Right renal cortex interstitium (tissue), 3 donors: ENCODE results near the gene TUBB3. TPM values are rescaled to one million over a fixed set of nuclear protein-coding genes. Genes with fewer than 3 reads are reported as not detected.
"Not testable (repeated sequence)": the region's sequence is repeated elsewhere in the genome, so short reads cannot be mapped to it uniquely, and the experiment has no call there.

Experiments used
- DNase-seq, 3 donors: peaks; one replicate each; pipeline ENCODE4 v3.0.0-alpha.2; 2013; ENCODE audit warnings: low read depth in 3 of 3, low spot score in 2 of 3
- polyA plus RNA-seq, 3 donors: library from polyadenylated mRNA; unstranded; fragments of 120-200 nt; gene quantifications; one replicate each; pipeline ENCODE4 v1.2.1, GENCODE V29; 2013; ENCODE audit not compliant: insufficient read length in 3 of 3

Gene TUBB3
- polyA plus RNA-seq, 3 donors: 6.4 to 10.3 (median 7.6) TPM

- DNase-seq: no peak
These were observed 5.2 kb upstream of the TUBB3 start for GRCh38 chr16:89917773-89918452.

- DNase-seq: no peak
These were observed 4.4 kb upstream of the TUBB3 start, which contains the start of gene MC1R for GRCh38 chr16:89918453-89919347. Gene MC1R (plus strand): TSS chr16:89918862. CDS start chr16:89919259, 397 bp downstream.

DNA sequence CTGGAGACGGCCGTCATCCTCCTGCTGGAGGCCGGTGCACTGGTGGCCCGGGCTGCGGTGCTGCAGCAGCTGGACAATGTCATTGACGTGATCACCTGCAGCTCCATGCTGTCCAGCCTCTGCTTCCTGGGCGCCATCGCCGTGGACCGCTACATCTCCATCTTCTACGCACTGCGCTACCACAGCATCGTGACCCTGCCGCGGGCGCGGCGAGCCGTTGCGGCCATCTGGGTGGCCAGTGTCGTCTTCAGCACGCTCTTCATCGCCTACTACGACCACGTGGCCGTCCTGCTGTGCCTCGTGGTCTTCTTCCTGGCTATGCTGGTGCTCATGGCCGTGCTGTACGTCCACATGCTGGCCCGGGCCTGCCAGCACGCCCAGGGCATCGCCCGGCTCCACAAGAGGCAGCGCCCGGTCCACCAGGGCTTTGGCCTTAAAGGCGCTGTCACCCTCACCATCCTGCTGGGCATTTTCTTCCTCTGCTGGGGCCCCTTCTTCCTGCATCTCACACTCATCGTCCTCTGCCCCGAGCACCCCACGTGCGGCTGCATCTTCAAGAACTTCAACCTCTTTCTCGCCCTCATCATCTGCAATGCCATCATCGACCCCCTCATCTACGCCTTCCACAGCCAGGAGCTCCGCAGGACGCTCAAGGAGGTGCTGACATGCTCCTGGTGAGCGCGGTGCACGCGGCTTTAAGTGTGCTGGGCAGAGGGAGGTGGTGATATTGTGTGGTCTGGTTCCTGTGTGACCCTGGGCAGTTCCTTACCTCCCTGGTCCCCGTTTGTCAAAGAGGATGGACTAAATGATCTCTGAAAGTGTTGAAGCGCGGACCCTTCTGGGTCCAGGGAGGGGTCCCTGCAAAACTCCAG, 3.4 kb upstream of the TUBB3 start:
- no peak for DNase-seq

- no peak for DNase-seq
These were observed 2.4 kb upstream of the TUBB3 start for GRCh38 chr16:89920723-89921122.

DNA sequence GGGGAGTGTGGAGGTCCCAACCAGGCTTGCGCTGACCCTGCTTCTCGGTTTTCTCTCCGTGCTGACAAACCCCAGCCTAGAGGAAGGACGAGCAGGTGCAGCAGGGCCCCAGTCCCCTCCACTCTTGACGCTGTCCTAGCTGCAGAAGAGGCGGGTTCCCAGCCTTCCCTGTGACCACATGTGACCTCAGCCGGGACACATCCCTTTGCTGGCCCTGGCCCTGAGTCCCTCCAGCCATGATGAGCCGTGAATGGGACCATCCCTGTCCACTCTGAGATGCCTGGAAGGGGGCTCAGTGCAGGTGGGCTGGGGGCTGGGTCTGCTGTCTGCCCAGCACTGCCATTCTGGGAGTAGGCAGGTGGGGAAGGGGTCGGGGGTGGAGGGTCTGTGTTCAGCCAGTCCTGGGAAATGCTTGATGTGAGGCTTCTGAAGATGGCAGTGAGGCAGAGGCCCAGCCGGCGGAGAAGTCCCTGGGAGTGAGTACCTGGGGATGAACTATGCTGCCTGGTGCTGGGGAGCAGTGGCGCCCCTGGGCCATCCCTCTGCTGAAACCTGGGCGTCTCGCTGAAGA, 1.9 kb upstream of the TUBB3 start:
- no peak for DNase-seq

GRCh38 chr16:89921702-89922476, 1.3 kb upstream of the TUBB3 start:
- DNase-seq: no peak

DNA sequence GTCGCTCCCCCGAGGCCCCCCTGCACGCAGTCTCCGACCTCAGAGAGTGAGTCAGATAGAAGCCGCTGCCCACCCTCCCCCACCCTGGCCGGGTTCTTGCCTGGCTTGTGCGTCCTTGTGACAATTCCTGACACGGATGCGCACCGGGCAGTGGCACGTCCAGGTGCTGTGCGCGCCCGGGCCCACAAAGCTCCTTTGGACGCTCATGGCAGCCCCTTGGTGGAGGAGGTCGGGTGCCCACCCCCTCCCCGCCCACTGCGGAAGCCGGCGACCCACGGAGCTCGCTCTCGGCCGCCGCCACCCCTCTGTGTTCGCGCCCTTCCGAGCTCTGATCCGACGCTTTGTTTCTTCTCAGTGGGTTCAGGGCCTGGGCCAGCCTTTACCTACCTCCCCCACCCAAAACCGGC, 662 bp upstream of the TUBB3 start:
- no peak for DNase-seq

- no peak for DNase-seq
These were observed 626 bp downstream of the TUBB3 start for GRCh38 chr16:89923640-89924296.

- DNase-seq: no peak
These were observed 1.3 kb downstream of the TUBB3 start for GRCh38 chr16:89924297-89924924.

GRCh38 chr16:89924925-89925307, 1.8 kb downstream of the TUBB3 start:
- no peak for DNase-seq

DNA sequence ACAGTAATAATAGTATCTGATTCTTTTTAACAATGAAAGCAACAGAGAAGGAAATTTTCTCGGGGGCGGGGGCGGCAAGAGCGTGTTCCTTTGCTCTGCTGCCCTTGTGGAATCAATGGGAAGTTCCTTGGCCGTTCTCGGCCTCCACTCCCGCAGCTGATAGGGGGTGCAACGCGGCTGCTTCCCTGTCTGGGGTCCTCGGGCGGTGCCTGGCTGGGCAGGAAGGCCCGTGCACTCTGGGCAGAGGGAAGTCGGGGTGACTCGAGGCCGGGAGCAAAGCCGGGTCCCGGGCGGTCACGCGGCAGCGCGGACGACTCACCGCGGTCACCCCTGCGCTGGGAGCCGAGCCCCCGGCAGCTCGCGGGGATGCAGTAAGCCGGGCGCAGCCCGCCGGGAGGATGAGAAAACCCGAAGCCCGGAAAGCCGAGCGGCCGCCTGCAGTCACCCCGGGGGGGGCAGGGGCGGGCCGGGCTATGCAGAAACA, 2.5 kb downstream of the TUBB3 start:
- no peak for DNase-seq

DNA sequence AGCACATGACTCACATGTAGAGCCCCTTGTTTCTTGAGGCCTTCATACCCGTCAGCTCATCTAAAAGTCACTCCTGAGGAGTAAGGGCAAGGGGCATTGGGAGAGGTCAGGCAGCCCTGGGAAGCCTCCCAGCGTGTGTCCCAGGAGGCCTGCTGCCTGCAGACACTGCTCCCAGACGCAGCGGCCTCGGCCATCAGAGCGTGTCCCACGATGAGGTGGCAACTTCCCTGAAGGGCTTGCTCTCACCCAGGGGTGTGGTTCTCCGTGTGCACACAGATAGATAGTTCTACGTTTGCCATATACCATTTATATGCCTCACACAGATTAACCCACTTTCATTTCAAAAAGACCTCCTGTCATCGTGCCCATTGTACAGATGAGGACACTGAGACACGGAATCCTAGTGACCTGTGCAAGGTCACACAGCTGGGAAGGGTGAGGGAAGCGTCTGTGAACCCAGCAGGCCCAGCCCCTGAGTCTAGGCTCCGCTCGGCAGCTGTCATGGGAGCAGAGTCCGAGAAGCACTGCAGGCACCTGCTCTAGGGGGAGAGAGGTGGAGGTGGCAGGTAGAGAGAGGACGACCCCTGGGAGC, 8.3 kb downstream of the TUBB3 start:
- DNase-seq: no peak

DNA sequence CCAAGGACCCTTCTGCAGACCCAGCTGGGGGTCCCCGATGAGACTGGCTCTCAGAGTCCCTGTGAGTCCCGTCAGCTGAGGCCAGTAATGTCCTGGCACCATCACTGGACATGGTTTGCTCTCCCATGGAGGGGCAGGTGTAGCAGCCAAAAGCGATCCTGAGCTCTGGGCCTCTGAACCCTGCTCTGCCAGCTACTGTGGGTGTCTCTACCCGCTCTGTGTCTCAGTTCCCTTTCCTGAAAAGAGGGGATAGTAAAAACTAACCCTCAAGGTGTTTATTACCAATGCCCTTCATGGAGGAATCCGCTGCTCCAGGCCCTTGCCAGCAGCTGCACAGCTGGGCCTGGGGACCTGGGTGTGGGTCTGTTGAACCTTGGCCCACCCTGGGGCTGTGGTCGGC, 8.8 kb downstream of the TUBB3 start:
- no peak for DNase-seq

DNA sequence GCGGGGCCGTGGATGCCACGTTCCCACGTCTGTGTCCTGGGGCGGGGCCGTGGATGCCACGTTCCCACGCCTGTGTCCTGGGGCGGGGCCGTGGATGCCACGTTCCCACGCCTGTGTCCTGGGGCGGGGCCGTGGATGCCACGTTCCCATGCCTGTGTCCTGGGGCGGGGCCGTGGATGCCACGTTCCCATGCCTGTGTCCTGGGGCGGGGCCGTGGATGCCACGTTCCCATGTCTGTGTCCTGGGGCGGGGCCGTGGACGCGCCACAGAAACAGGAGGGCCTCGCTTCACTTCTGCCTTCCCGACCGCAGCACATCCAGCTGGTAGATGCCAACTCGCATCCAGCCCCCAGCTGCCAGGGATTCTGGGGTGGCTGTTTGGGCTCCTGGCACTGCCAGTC, 10.9 kb downstream of the TUBB3 start:
- DNase-seq: not testable (repeated sequence)

- no peak for DNase-seq
These were observed 11.7 kb downstream of the TUBB3 start for GRCh38 chr16:89934611-89935553.

DNA sequence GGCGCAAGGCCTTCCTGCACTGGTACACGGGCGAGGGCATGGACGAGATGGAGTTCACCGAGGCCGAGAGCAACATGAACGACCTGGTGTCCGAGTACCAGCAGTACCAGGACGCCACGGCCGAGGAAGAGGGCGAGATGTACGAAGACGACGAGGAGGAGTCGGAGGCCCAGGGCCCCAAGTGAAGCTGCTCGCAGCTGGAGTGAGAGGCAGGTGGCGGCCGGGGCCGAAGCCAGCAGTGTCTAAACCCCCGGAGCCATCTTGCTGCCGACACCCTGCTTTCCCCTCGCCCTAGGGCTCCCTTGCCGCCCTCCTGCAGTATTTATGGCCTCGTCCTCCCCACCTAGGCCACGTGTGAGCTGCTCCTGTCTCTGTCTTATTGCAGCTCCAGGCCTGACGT, 12.5 kb downstream of the TUBB3 start:
- not testable (repeated sequence) for DNase-seq

DNA sequence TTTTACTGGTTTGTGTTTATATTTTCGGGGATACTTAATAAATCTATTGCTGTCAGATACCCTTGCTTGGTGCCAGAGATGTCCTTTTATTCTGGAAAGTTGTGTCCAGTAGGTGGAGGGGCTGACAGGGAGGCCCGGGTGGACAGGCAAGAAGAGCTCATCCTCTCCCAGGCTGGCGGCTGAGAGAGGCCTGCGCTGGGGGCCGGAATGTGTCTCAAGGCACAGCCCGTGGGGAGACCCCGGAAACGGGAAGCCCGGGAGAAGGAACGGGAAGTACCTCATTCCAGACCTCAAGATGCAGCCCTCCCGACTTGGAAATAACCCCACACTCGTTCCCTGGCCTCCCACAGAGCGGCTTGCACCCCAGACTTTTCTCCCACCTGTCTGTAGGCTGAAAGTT, 12.9 kb downstream of the TUBB3 start:
- no peak for DNase-seq
